Activated T-helper 9 cell treated with anti-CD3 and anti-CD28 coated beads, Interleukin-2, amount 50 U/mL, for 16 hours (primary cell): ENCODE measurements around the gene PPP3R1.

ENCODE experiments used
- DNase-seq: peaks from one replicate; pipeline ENCODE4 v3.0.0-alpha.2; 2020; ENCODE audit warnings: low read depth

Gene PPP3R1

DNA sequence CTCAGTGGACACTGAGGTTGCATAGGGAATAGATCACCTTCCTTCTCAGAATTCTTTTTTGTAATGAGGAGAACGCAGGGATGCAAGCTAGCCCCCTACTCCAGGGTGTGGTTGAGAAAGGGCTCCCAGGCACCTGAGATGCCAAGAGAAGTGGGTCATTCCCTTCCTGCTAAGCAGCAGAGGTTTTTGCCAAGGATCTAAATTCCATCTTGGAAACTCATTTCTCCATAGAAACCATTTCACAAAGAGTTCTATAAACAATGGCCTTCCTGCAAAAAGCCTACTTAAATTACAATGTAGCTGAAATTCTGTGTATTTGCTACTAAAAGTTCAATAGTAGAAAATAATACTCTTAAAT lies 3.7 kb upstream of the PPP3R1 start:
- no peak for DNase-seq

DNA sequence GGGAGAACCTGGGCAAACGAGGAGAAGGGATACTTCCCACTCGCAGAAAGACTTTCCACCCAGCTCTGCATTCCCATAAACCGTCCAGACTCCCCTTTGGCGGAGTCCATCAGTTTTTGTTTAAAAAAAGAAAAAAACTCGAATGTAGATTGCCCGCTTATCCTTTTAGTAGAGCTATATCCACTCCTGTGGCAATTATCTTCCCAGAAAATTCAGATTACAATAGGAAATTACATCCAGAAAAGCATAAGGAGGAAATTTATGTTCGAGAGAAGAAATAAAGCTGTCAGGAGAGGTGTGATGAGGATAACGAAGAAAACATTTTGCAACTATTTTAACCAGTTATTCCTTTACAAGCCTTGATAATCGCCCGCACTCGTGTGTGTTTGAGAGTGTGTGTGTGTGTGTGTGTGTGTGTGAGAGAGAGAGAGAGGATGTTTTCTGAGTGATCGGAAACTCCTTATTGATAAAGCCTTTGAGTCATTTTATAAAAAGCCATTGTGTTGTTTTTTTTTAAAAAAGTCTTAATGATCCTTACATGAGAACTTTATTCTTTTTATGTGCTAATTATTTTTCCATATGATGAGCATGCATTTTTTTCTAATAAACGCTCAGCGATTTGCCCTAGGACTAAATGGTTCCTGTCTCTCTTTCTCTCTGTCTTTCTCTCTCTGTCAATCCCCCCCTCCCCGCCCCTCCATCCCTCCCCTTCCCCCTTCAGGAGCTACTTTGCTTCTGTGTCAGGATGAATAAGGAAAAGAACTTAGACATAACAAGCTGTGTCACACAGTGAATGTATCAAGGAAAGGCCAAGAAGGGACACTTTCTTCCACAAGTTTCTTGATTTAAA lies 1.1 kb upstream of the PPP3R1 start:
- no peak for DNase-seq

DNA sequence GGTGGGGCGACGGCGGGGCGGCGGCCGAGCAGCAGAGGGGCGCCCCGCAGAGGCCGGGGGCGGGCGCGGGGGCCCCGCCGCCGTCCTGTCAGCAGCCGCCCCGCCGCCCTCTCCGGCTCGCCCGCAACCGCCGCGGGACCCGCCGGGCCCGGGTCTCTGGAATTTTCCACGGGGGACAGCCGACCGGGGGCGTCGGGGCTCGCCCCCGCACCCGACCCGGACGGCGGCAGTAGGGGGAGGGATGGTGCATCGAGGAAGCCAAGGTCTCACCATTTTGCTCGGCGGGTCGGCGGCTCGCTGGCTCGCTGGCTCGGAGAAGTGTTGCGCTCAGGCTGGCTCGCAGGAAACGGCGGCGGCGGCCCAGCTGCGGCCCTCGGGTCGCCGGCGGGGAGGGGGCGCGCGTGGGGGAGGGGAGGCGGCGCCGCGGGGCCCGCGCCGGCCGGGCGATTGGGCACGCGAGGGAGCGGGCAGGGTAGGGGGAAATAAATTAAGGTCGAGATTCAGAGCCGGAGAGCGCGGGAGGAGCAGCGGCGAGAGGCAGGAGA lies 405 bp downstream of the PPP3R1 start:
- peak; percentile 36 for DNase-seq

DNA sequence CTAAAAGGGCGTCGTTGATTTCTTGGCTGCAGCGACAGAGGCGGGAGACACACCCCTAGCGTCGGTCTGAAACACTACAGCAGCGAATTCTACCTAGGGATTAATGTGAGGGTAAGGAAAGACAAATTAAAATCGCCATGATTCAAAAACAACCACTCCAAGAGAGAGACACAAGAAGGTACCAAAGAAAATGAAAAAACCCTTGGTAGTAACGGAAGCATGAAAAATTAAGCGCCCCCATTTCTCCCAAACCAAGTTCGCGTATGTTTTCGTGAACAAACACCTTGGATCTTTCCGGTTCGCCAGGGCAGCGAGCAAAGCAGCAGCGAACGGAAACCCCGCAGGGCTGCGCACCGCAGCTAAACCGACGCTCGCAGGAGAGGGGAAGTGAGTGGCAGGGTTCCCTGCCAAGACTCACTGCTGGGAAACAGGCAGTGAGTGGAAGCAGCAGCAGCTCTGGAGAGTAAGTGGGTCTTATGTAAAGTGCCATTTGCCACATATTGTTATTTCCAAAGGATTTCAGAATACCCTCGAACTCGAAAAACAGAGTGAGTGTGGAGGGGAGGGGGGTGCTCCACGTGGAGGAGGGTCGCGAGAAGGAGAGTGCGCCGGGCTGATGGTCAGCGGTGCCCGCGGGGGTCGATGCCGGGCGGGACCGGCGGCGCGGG lies 1.0 kb downstream of the PPP3R1 start:
- peak; percentile 62 for DNase-seq

DNA sequence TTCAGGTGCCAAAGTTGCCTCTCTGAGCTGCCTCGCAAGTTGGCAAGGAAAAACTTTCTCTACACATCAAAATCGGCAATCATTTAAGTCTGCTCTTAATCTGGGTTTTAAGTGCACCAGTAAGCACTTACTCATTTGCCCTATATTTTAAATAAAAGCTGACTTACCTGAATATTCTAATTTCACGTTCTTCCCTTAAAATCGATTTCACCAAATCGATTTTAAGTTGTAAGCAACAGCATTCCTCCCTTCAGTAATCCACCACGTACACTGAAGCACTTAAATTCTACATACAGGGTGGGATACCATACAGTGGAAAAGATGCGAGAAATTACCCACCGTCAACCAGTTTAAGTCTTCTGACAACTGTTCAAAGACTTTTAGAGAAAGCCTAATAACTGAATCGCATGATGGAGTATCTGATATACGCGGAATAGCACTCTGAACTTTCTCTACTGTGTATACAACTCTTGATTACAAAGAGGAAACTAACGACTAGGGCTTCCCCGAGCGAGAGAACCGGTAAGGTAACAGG lies 1.6 kb downstream of the PPP3R1 start:
- no peak for DNase-seq

DNA sequence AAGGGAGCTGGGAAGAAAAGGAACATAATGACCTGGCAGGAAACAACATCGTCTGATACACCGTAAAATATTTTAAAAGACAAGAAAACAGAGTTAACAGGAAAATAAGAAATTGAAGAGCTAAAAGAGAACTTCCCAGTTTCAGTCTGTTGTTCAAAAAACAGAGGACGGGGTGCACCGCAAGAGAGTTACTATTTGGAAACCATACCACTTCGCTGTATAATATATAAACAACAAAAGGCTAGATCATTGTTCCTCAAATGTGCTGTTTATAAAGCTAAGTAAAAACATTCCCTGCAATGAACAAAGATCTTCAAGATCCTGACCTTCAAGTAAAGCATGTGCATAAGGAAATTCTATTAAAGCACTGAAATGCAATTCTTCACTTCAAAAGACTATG lies 2.1 kb downstream of the PPP3R1 start:
- DNase-seq = no peak

DNA sequence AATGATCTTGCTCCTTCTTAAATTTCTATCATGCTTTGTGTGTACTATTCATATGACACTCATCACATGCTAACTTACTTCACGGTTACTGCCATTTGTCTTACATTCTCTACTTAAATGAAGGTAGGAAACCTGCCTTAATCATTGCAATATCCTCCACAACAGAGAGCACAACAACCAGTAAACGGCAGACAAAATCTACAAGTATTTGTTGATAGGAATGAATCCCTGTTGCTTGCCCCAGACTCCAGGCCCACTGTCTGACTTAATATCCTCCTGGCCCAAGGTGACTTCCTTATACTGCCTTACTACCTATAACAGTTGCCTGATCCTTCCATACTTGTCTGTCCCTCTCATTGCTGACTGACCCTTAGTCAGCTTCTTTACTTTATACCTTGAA lies 3.5 kb downstream of the PPP3R1 start:
- no peak for DNase-seq

DNA sequence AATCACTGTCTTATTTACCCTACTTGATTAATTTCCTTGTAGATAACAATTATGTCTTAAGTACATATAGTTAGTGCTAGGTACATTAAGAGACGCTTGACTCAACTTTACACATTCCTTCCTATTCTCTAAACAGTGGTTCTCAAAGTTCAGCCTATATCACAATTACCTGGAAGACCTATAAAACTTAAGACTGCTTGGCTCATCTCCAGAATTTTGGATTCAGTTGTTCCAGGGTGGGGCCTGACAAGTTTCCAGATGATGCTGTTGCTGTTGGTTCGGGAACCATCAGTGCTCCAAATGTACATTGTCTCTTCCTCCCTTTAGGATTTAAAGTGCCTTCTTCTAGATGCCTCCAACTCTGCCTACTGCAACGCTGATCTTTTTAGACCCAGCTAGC lies 4.0 kb downstream of the PPP3R1 start:
- DNase-seq = no peak

DNA sequence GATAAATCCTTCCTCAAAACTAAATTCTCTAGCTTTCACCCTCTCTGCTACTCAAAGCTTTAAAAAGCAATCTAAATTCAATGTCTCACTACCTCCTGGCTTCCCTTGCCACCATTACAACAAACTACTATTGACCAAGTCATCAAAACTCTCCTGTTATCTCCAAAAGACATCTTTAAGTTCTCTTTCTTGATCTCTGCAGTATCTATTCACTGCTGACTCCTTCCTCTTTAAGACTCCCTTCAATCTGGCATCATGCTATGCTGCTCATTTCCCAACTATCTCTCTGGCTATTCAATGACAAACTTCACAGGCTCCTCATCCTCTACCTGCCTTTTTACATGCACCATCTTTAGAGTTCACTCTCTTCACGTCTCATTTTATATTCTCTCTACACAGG lies 5.9 kb downstream of the PPP3R1 start:
- no peak for DNase-seq

DNA sequence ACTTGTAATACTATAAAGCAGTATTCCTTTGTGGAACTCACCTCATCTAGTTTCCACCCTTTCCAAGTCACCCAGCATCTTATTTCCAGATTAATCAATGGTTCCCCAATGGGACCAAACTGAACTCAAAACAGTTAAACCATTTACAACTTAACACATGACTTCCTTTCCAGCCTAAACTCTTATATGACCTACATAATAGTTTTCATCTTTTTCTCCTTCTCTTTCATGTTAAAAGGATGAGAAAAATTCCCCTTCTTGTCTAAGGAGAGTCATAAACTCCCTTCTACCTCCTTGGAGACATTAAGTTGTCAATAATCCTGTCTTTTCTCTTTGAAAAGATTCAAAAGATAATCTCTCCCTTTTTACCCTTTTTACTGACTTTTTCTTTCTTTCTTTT lies 6.7 kb downstream of the PPP3R1 start:
- DNase-seq = no peak

DNA sequence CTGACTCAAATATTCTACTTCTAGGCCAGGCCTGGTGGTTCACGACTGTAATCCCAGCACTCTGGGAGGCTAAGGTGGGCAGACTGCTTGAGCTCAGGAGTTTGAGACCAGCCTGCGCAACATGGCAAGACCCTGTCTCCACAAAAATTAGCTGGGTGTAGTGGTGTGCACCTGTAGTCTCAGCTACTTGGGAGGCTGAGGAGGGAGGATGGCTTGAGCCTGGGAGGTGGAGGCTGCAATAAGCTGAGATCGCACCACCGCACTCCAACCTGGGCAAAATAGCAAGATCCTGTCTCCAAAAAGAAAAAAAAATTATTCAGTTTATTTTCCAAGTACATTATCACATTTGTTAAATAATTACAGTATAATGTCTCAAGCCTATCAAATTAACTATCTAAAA lies 7.3 kb downstream of the PPP3R1 start:
- no peak for DNase-seq

DNA sequence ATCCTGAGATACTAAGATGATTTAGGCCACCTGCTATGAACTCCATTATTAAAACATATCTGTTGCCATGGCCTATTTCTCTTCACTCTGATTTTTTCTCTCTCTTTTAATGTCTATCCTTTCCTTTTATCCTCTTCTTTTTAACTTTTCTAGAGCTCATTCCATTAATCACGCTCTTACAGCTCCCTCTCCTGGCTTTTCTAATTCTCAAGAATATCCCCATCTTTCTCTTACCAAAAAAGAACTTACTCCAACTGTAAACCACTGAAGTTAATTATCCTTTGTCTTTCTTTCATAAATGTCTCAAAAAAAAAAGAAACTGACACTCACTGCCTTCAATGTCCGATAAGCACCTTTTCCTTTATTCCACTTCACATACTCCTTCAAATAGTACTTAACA lies 7.9 kb downstream of the PPP3R1 start:
- DNase-seq = no peak

DNA sequence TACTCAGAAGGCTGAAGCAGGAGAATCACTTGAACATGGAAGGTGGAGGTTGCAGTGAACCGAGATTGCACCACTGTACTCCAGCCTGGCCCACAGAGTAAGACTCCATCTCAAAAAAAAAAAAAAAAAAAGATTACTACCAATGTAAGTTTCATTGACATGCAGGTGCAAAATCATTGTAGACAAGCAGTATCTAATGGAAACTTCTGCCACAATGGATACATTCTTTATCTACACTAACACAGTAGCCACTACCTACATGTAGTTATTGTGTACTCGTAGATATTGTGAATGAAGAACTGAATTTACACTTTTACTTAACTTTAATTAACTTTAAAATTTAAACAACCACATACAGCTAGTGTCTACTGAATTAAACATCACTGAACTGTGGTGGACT lies 10.6 kb downstream of the PPP3R1 start:
- no peak for DNase-seq

DNA sequence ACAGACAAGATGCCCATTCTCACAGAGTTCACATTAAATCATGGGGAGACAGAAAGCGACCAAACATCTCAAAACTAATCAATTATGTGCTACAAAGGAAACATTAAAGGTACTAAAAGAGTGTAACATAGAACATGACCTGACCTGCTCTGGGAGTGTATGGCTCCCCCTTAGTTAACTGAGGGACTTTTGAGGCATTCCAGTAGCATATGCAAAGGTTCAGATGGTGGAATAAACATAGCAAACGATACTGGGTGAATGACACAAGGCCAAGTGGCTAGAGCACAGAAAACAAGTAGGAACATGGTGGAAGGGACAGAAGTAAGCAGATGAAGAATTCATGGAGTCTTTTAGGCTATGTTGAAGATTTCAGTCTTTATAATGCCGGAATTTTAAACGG lies 11.9 kb downstream of the PPP3R1 start:
- no peak for DNase-seq

DNA sequence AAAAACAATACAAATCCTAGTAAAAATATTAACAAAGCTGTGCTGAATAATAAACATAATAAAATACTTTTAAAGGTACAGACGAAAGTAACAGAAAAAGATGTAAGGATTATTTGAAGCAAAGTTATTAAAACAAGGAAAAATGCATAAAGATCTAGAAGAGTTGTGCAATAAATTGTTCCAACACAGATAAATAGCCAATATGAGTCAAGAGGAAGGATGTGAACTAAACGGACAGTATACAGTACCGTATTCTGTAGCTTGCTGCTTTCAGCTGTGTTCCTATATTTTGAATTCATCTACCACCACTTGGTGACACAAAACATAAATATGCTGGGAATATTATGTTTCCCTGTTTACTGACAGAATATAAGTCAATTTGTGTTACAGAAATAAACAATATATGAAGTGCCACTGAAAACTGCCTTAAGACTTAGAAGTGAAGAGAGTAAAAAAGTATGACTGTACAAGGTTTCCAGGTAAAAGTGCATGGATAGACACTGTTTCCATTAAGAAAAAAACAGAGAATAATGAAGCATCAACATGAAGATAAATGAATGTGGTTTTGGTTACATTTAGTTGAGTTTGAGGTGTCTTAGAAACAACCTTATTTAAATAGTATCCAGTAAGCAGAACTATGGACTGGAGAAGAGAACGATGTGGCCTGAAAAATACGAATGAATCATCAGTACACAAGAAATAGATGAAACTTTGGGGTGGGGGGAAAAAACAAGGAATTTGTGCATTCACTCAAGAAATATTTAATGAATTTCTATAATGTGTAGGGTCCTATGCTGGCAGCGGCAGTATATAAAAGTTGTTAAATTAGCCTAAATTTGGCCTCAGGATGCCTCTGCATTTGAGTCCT lies 13.1 kb downstream of the PPP3R1 start:
- DNase-seq = no peak

DNA sequence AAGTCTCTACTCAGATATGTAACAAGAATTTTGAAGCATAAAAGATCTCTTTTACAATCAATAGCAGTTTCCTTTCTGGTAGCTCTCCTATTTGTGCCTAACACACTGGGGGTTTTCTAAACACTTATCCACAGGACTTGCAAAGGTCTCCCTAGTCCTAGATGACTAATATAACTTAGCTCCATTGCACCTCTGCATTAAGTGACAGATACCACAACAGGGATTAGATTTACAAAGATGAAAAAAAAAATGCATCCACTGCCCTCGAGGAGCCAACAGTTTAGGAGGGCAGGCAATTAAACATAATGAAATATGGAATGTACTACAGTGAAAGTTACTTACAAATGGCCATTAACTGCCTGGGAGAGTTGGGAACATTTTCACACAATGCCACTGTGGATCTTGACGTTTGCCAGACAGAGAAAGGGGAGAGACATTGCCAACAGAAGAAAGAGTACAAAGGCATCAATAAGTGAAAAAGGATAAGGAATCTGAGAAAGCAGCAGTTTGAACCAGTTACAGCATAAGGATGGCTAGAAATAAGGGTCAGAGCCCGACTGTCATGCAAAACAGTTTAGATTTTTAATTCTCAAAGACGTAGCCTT lies 14.3 kb downstream of the PPP3R1 start:
- no peak for DNase-seq

DNA sequence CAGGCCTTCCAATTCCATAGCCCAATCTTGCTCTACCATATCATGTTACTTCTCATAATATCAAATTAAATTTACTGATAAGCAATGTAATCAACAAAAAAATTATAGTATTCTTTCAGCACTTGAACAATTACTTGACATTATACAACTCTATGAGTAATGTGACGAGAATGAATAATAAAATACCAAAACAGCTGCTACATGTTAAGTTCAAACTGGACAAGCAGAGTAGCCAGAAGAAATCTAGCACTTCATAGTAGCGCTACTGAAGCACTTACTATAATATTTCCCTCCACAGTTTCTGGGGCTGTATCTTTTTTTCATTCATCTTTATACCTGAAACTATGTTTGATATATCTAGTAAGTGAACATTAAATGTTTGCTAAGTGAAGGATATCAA lies 14.9 kb downstream of the PPP3R1 start:
- no peak for DNase-seq

DNA sequence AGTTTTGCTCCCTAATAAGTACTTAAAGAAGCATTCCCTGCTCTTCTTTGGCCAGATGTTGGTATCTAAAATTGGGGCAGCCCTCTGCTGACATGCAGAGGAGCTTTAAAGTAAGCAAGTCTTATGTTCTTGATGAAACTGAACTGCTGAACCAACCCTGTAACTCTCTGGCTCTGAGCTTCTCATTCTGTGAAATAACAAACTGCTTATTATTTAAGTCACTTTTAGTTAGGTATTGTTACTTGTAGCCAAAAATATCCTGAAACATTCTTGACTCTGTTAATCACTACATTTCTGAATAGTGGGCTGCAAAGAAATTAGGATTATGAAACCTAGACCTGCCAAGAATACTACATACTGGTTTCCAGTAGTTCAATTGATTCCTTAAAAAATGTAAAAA lies 15.5 kb downstream of the PPP3R1 start:
- DNase-seq = no peak

DNA sequence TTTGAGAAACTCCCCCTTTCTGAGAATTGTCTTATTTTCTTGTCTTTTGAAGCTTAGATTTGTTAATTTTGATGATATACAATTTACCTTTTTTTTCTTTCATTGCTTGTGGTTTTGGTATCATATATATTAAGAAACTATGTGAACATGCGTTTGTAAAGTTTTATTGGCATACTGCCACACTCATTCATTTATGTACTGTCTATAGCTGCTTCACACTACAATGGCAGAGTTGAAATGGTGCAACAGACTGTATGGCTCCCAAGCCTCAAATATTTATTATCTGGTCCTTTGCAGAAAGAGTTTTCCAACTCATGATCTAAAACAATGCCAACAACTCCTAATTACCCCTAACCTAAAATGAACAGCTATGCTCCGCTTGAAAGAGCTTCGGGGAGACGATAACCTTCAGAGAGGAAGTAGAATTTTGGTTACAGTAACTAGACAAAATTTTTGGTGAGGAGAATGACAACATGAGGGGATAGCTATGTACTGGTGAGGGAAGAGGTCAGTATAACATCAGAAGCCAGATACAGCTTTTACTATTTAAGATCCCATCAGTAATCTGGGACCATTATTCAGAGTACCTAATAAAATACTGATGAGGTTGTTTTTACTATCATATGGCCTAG lies 16.1 kb downstream of the PPP3R1 start:
- no peak for DNase-seq

DNA sequence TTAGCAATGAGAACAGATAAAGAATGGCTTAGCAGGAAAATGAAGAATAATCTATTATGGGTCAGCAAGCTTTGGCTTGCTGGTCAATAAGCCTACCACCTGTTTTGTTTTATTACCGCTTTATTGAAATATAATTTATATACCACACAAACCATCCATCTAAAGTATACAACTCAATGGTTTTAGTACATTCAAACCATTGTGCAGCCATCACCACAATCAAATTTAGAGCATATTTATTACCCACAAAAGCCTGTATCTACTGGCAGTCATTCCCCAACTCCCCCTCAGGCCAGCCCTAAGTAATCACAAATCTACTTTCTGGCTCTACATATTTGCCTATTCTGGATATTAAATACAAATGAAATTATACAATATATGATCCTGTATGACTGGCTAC lies 17.2 kb downstream of the PPP3R1 start:
- no peak for DNase-seq

DNA sequence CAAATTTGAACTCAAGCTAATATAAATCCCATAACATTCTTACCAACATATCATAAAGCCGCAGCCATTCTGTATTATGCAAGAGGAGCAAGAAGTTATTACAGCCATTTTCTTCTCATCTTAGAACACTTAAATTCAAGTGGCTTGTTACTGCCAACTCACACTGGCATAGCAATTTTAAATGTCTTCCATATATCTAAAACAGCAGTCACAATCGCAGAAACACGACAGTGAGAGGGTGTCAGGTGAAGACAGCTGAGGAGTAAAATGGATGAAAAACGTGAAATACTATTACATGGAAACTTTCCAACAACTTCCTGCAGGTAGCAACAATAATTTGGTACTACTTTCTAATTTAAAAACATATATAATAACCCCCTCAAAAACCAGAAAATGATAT lies 17.9 kb downstream of the PPP3R1 start:
- no peak for DNase-seq

DNA sequence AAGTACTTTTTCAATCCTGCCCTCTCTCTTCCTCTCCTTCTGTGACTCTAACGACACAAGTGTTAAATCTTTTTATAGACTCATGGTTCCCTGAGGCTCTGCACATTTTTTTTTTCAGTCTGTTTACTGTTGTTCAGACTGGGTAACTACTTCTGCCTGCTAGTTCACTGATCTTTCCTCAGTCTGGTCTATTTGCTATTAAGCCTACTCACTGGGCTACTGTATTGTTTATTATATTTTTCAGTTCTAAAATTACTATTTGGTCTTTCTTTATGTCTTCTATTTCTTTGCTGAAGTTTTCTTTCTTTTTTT lies 21.3 kb downstream of the PPP3R1 start:
- no peak for DNase-seq
